ENCODE data around the gene MARF1. TPM values are rescaled to one million over a fixed set of nuclear protein-coding genes. Genes with fewer than 3 reads are reported as not detected.

The MARF1 gene
- polyA plus RNA-seq, 3 donors: 5.7 to 39.9 (median 9.8) TPM

- Histone ChIP-seq H3K4me2 (replicated peaks; ENCODE audit: extremely low read depth, low read length, poor library complexity, severe bottlenecking) (peak overlapping the region; percentile 17), H3K27me3 (ENCODE audit: control insufficient read depth in 2 of 2, insufficient read depth in 2 of 2, low read length in 2 of 2) (no peaks in the 10 kb centered on the region), H3K79me2 (ENCODE audit: insufficient read depth, low read length) (no peaks in the 10 kb centered on the region), H2AFZ (ENCODE audit: insufficient read depth, low read depth, low read length, poor library complexity, severe bottlenecking) (no peak overlapping the region), H4K20me1 (ENCODE audit: insufficient read depth, low read length) (no peaks in the 10 kb centered on the region), H3K9ac (ENCODE audit: insufficient read depth, low read length, poor library complexity, severe bottlenecking) (no peak overlapping the region), H3K4me3 (replicated peaks in 1 of 3; ENCODE audit: low read depth in 2 of 3, low read length in 3 of 3) (peak overlapping the region in 1 of 3 experiments; percentile 24), H3K27ac (ENCODE audit: low read depth in 1 of 2, low read length in 2 of 2) (peak overlapping the region; percentile 63 to 82), H3K36me3 (replicated peaks in 1 of 2; ENCODE audit: control insufficient read depth in 1 of 2, insufficient read depth in 2 of 2, low read length in 2 of 2) (peaks cover 30 to 38% of the 10 kb centered on the region in 2 donors), H3K4me1 (ENCODE audit: control insufficient read depth in 1 of 2, insufficient read depth in 2 of 2, low read length in 2 of 2) (peaks cover 71 to 72% of the 10 kb centered on the region in 2 donors), H3K9me3 (replicated peaks in 1 of 2; ENCODE audit: control insufficient read depth in 1 of 2, insufficient read depth in 1 of 2, low read length in 2 of 2) (no peaks in the 10 kb centered on the region)
- intact Hi-C loops (cut with micrococcal nuclease): loop anchor here (5.0 to 10.0 kb wide), 4 partner anchors 49 to 82 kb away; partner anchors contain the start of gene MARF1 (in 1 of the 2)
- peaks cover 52 to 57% of the 10 kb centered on the region in 2 donors for H3K36me3 Mint-ChIP-seq
- no peaks in the 10 kb centered on the region for H3K27me3 Mint-ChIP-seq (ENCODE audit: low read depth in 3 of 3)
- H3K9me3 Mint-ChIP-seq: peaks cover 0 to 2% (median 0%) of the 10 kb centered on the region in 7 donors
- peak overlapping the region in 1 of 2 donors; percentile 37 for H3K4me3 Mint-ChIP-seq
- WGBS (ENCODE audit: insufficient coverage): 60% methylated on average over 4 of the region's 9 CpGs
- H3K4me1 Mint-ChIP-seq: peaks cover 72% of the 10 kb centered on the region
- DNase-seq: peak; percentile 51 to 85 (median 73)
- TF ChIP-seq CTCF (IDR thresholded peaks at IDR 0.05): no peak
- peak overlapping the region; percentile 90 to 99 (median 94) for H3K27ac Mint-ChIP-seq
Measured at GRCh38 chr16:15593235-15593634, 49.7 kb downstream of the MARF1 start.

GRCh38 chr16:15592324-15592723 lies 50.6 kb downstream of the MARF1 start:
- H3K27me3 ChIP-seq (ENCODE audit: control insufficient read depth in 2 of 2, insufficient read depth in 2 of 2, low read length in 2 of 2): no peaks in the 10 kb centered on the region
- no peaks in the 10 kb centered on the region for H3K9me3 ChIP-seq (replicated peaks in 1 of 2; ENCODE audit: control insufficient read depth in 1 of 2, insufficient read depth in 1 of 2, low read length in 2 of 2)
- TF ChIP-seq CTCF (IDR thresholded peaks at IDR 0.05): no peak
- 60% methylated on average over 9 of the region's 9 CpGs for WGBS (ENCODE audit: insufficient coverage)
- peak overlapping the region; percentile 28 for H3K9ac ChIP-seq (ENCODE audit: insufficient read depth, low read length, poor library complexity, severe bottlenecking)
- H3K4me1 ChIP-seq (ENCODE audit: control insufficient read depth in 1 of 2, insufficient read depth in 2 of 2, low read length in 2 of 2): peaks cover 74 to 80% of the 10 kb centered on the region in 2 donors
- no peak overlapping the region for H2AFZ ChIP-seq (ENCODE audit: insufficient read depth, low read depth, low read length, poor library complexity, severe bottlenecking)
- H3K4me1 Mint-ChIP-seq: peaks cover 78% of the 10 kb centered on the region
- peak overlapping the region in 1 of 3 experiments; percentile 26 for H3K4me3 ChIP-seq (replicated peaks in 1 of 3; ENCODE audit: low read depth in 2 of 3, low read length in 3 of 3)
- H3K36me3 ChIP-seq (replicated peaks in 1 of 2; ENCODE audit: control insufficient read depth in 1 of 2, insufficient read depth in 2 of 2, low read length in 2 of 2): peaks cover 21 to 31% of the 10 kb centered on the region in 2 donors
- intact Hi-C loops (cut with micrococcal nuclease): loop anchor here (5.0 to 10.0 kb wide), 4 partner anchors 50 to 82 kb away; partner anchors contain the start of gene MARF1 (in 1 of the 2)
- H3K27me3 Mint-ChIP-seq (ENCODE audit: low read depth in 3 of 3): no peaks in the 10 kb centered on the region
- no peak overlapping the region for H3K4me3 Mint-ChIP-seq
- H3K4me2 ChIP-seq (replicated peaks; ENCODE audit: extremely low read depth, low read length, poor library complexity, severe bottlenecking): peak overlapping the region; percentile 5
- H3K36me3 Mint-ChIP-seq: peaks cover 52 to 56% of the 10 kb centered on the region in 2 donors
- peaks cover 0 to 2% (median 0%) of the 10 kb centered on the region in 7 donors for H3K9me3 Mint-ChIP-seq
- no peaks in the 10 kb centered on the region for H4K20me1 ChIP-seq (ENCODE audit: insufficient read depth, low read length)
- peak overlapping the region; percentile 90 to 99 (median 94) for H3K27ac Mint-ChIP-seq
- H3K27ac ChIP-seq (ENCODE audit: low read depth in 1 of 2, low read length in 2 of 2): peak overlapping the region; percentile 63 to 82
- H3K79me2 ChIP-seq (ENCODE audit: insufficient read depth, low read length): no peaks in the 10 kb centered on the region
- DNase-seq: peak; percentile 22 to 41 (median 28)
